SK-N-SH (cell line): ENCODE results near the gene LAPTM5.

Source experiments
- CTCF ChIP-seq: fragments of 200-600 bp; sonication (generic); IDR thresholded peaks from 2 replicates; pipeline ENCODE4 v1.6.1; 2017; ENCODE audit warnings: antibody characterized with exemption, mild to moderate bottlenecking, moderate library complexity
- MXI1 ChIP-seq: IDR thresholded peaks from 2 replicates; pipeline ENCODE4 v1.6.1; 2012; ENCODE audit warnings: mild to moderate bottlenecking, low read depth, low read length, improper control_type of control experiment
- RXRA ChIP-seq: IDR thresholded peaks from 2 replicates; pipeline ENCODE4 v1.4.0; 2012; ENCODE audit warnings: low read depth, mild to moderate bottlenecking, borderline replicate concordance
- TCF12 ChIP-seq: IDR thresholded peaks from 2 replicates; pipeline ENCODE4 v1.4.0; 2012

GRCh38 chr1:30795026-30795425 is 37.5 kb upstream of the LAPTM5 start:
- no peak for TF ChIP-seq RXRA
- no peak for TF ChIP-seq CTCF
- no peak for TF ChIP-seq MXI1
- no peak for TF ChIP-seq TCF12
